H9 (cell line): ENCODE measurements around the gene ACVR1B. TPM values are rescaled to one million over a fixed set of nuclear protein-coding genes. Genes with fewer than 3 reads are reported as not detected.
A peak's percentile ranks its signal among the peaks of the same experiment; 100 is the strongest.

Experiments used
- DNase-seq: peaks from one replicate; pipeline ENCODE4 v3.0.0-alpha.2; 2017
- H2AFZ ChIP-seq: one replicate; pipeline ENCODE4 v1.6.1; 2013; ENCODE audit warnings: mild to moderate bottlenecking, low read length, control low read depth, moderate library complexity
- H2AK5ac ChIP-seq: 2 replicates; pipeline ENCODE4 v1.6.1; 2013; ENCODE audit warnings: low read length, control low read depth, mixed read lengths; ENCODE audit not compliant: insufficient read length
- H2BK120ac ChIP-seq: one replicate; pipeline ENCODE4 v1.6.1; 2013; ENCODE audit warnings: low read depth, mild to moderate bottlenecking, low read length, control low read depth, inconsistent platforms; ENCODE audit not compliant: poor library complexity, severe bottlenecking
- H2BK12ac ChIP-seq: 2 replicates; pipeline ENCODE4 v1.6.1; 2013; ENCODE audit warnings: low read length, control low read depth, mixed read lengths, low read depth; ENCODE audit not compliant: insufficient read length
- H2BK15ac ChIP-seq: 2 replicates; pipeline ENCODE4 v1.6.1; 2013; ENCODE audit warnings: low read depth, low read length, control low read depth
- H2BK20ac ChIP-seq: one replicate; pipeline ENCODE4 v1.6.1; 2013; ENCODE audit warnings: low read depth, mild to moderate bottlenecking, low read length, control low read depth, inconsistent platforms; ENCODE audit not compliant: poor library complexity, severe bottlenecking
- H2BK5ac ChIP-seq: 2 replicates; pipeline ENCODE4 v1.6.1; 2013; ENCODE audit warnings: low read length, control low read depth, mixed read lengths; ENCODE audit not compliant: insufficient read length
- H3K14ac ChIP-seq: 2 replicates; pipeline ENCODE4 v1.6.1; 2013; ENCODE audit warnings: low read length, control low read depth; ENCODE audit not compliant: insufficient read depth
- H3K18ac ChIP-seq: 2 replicates; pipeline ENCODE4 v1.6.1; 2013; ENCODE audit warnings: low read depth, mild to moderate bottlenecking, mixed read lengths, low read length, control low read depth; ENCODE audit not compliant: insufficient read length
- H3K23ac ChIP-seq: 2 replicates; pipeline ENCODE4 v1.6.1; 2013; ENCODE audit warnings: low read length, control low read depth, mixed read lengths, low read depth; ENCODE audit not compliant: insufficient read length
- H3K23me2 ChIP-seq: 2 replicates; pipeline ENCODE4 v1.6.1; 2013; ENCODE audit warnings: low read depth, mild to moderate bottlenecking, mixed read lengths, low read length, control low read depth; ENCODE audit not compliant: insufficient read length, poor library complexity, severe bottlenecking
- H3K27ac ChIP-seq: 2 replicates; pipeline ENCODE4 v1.5.1; 2013; ENCODE audit warnings: low read length, control low read depth, mixed read lengths, low read depth; ENCODE audit not compliant: insufficient read length
- H3K27me3 ChIP-seq: 2 replicates; pipeline ENCODE4 v1.6.1; 2013; ENCODE audit warnings: low read length, control low read depth, inconsistent platforms; ENCODE audit not compliant: insufficient read depth
- H3K4ac ChIP-seq: 2 replicates; pipeline ENCODE4 v1.6.1; 2013; ENCODE audit warnings: low read depth, mild to moderate bottlenecking, control low read depth, inconsistent platforms, low read length, moderate library complexity
- H3K4me1 ChIP-seq: 2 replicates; pipeline ENCODE4 v1.6.1; 2013; ENCODE audit warnings: low read length, control low read depth, inconsistent platforms; ENCODE audit not compliant: insufficient read depth
- H3K4me2 ChIP-seq: 2 replicates; pipeline ENCODE4 v1.6.1; 2013; ENCODE audit warnings: low read length, control low read depth, mixed read lengths; ENCODE audit not compliant: insufficient read length, insufficient read depth
- H3K56ac ChIP-seq: 2 replicates; pipeline ENCODE4 v1.6.1; 2013; ENCODE audit warnings: low read depth, mild to moderate bottlenecking, mixed read lengths, low read length, control low read depth; ENCODE audit not compliant: insufficient read length
- H3K79me1 ChIP-seq: 2 replicates; pipeline ENCODE4 v1.6.1; 2013; ENCODE audit warnings: low read depth, mild to moderate bottlenecking, moderate library complexity, low read length, control low read depth, inconsistent platforms; ENCODE audit not compliant: insufficient read depth, poor library complexity, severe bottlenecking
- H3K79me2 ChIP-seq: 2 replicates; pipeline ENCODE4 v1.6.1; 2013; ENCODE audit warnings: low read length, control low read depth, inconsistent platforms; ENCODE audit not compliant: insufficient read depth
- H3K9ac ChIP-seq: 2 replicates; pipeline ENCODE4 v1.6.1; 2013; ENCODE audit warnings: low read length, control low read depth, mixed read lengths; ENCODE audit not compliant: insufficient read length; ENCODE audit errors: extremely low read depth
- H3K9me3 ChIP-seq: one replicate; pipeline ENCODE4 v1.6.1; 2013; ENCODE audit warnings: low read depth, low read length, inconsistent platforms; ENCODE audit not compliant: control insufficient read depth
- H3T11ph ChIP-seq: one replicate; pipeline ENCODE4 v1.6.1; 2013; ENCODE audit warnings: mild to moderate bottlenecking, low read length, control low read depth, inconsistent platforms
- H4K20me1 ChIP-seq: one replicate; pipeline ENCODE4 v1.6.1; 2013; ENCODE audit not compliant: control insufficient read depth, insufficient read length, insufficient read depth
- H4K5ac ChIP-seq: 2 replicates; pipeline ENCODE4 v1.6.1; 2013; ENCODE audit warnings: low read depth, mild to moderate bottlenecking, mixed read lengths, low read length, control low read depth; ENCODE audit not compliant: insufficient read length
- H4K8ac ChIP-seq: replicated peaks from 2 replicates; pipeline ENCODE4 v1.6.1; 2013; ENCODE audit warnings: low read length, control low read depth, mixed read lengths, low read depth; ENCODE audit not compliant: insufficient read length
- H4K91ac ChIP-seq: 2 replicates; pipeline ENCODE4 v1.6.1; 2013; ENCODE audit warnings: low read depth, mild to moderate bottlenecking, moderate library complexity, mixed read lengths, low read length, control low read depth; ENCODE audit not compliant: insufficient read length
- H3K27ac Mint-ChIP-seq, 3 experiments: 2 replicates in 2 of 3; 3 replicates in 1 of 3; pipeline ENCODE4 v1.8.0; 2020 to 2021; ENCODE audit warnings: mixed read lengths in 3 of 3, mild to moderate bottlenecking in 1 of 3, moderate library complexity in 1 of 3
- H3K27me3 Mint-ChIP-seq: 2 replicates; pipeline ENCODE4 v1.8.0; 2021; ENCODE audit warnings: low read depth, mild to moderate bottlenecking, moderate library complexity, mixed read lengths
- H3K36me3 Mint-ChIP-seq, 3 experiments: 2 replicates in 2 of 3; 3 replicates in 1 of 3; pipeline ENCODE4 v1.8.0; 2020 to 2021; ENCODE audit warnings: low read depth in 3 of 3, mixed read lengths in 3 of 3; ENCODE audit not compliant: insufficient read depth in 1 of 3
- H3K4me1 Mint-ChIP-seq, 2 experiments: 2 replicates each; pipeline ENCODE4 v1.8.0; 2020; ENCODE audit warnings: mixed read lengths in 2 of 2
- H3K4me3 Mint-ChIP-seq, 2 experiments: 2 replicates in 1 of 2; 3 replicates in 1 of 2; pipeline ENCODE4 v1.8.0; 2020 to 2021; ENCODE audit warnings: mild to moderate bottlenecking in 2 of 2, mixed read lengths in 2 of 2, moderate library complexity in 1 of 2
- H3K9me3 Mint-ChIP-seq, 2 experiments: 2 replicates in 1 of 2; 3 replicates in 1 of 2; pipeline ENCODE4 v1.8.0; 2020; ENCODE audit warnings: mild to moderate bottlenecking in 2 of 2, mixed read lengths in 2 of 2, moderate library complexity in 1 of 2
- WGBS: extraction: QIAGEN DNeasy Blood & Tissue Kit; methylation state at CpG from one replicate; pipeline ENCODE4 v1.1.7; 2013; ENCODE audit warnings: missing lambda C conversion rate, low lambda C conversion rate, mixed read lengths; ENCODE audit not compliant: insufficient read length; ENCODE audit errors: extremely low coverage; 5-methylcytosine and 5-hydroxymethylcytosine counted together
- total RNA-seq: library from RNA; stranded (reverse); gene quantifications from 2 replicates; pipeline ENCODE4 v1.2.1, GENCODE V29; 2021
- TF ChIP-seq, protein P1 (sequence below): fragments of 200-600 bp; sonication (generic); conservative IDR thresholded peaks from 3 replicates; pipeline ENCODE4 v1.8.0; 2021; ENCODE audit warnings: antibody characterized with exemption, mild to moderate bottlenecking

The ACVR1B gene
- total RNA-seq, 1 experiment from 2014 or later: 16.3 TPM

GRCh38 chr12:51921017-51921725, 30.3 kb upstream of the ACVR1B start:
- H3K27me3 Mint-ChIP-seq: peaks cover 33% of the 10 kb centered on the region
- no peaks in the 10 kb centered on the region for H3K36me3 Mint-ChIP-seq
- no peaks in the 10 kb centered on the region for H3K9me3 ChIP-seq
- H3K9me3 Mint-ChIP-seq: no peaks in the 10 kb centered on the region
- no CpG with 5 or more reads among the region's 7 CpGs for WGBS
- H4K91ac ChIP-seq: no peak overlapping the region
- DNase-seq: peak; percentile 63
- no peak overlapping the region for H3T11ph ChIP-seq
- H3K23ac ChIP-seq: no peak overlapping the region
- no peak overlapping the region for H2BK5ac ChIP-seq
- no peak overlapping the region for H3K56ac ChIP-seq
- peaks cover 19 to 35% of the 10 kb centered on the region in 2 experiments for H3K4me1 Mint-ChIP-seq
- H3K4me1 ChIP-seq: no peaks in the 10 kb centered on the region; the same call in 1 of the 2 replicates
- H3K9ac ChIP-seq: no peak overlapping the region
- H3K27me3 ChIP-seq: no peaks in the 10 kb centered on the region
- H3K23me2 ChIP-seq: no peaks in the 10 kb centered on the region
- H3K18ac ChIP-seq: no peak overlapping the region
- no peak overlapping the region for H3K4me2 ChIP-seq
- H3K14ac ChIP-seq: no peak overlapping the region
- H3K79me1 ChIP-seq: no peaks in the 10 kb centered on the region
- H3K4me3 Mint-ChIP-seq: no peak overlapping the region
- H4K5ac ChIP-seq: no peak overlapping the region
- no peak overlapping the region for H3K27ac ChIP-seq
- no peaks in the 10 kb centered on the region for H4K20me1 ChIP-seq
- H4K8ac ChIP-seq: no peak overlapping the region
- no peak overlapping the region for H2BK120ac ChIP-seq
- H3K79me2 ChIP-seq: no peaks in the 10 kb centered on the region
- H2AK5ac ChIP-seq: no peak overlapping the region
- no peak overlapping the region for H3K4ac ChIP-seq
- TF ChIP-seq, protein P1, sequence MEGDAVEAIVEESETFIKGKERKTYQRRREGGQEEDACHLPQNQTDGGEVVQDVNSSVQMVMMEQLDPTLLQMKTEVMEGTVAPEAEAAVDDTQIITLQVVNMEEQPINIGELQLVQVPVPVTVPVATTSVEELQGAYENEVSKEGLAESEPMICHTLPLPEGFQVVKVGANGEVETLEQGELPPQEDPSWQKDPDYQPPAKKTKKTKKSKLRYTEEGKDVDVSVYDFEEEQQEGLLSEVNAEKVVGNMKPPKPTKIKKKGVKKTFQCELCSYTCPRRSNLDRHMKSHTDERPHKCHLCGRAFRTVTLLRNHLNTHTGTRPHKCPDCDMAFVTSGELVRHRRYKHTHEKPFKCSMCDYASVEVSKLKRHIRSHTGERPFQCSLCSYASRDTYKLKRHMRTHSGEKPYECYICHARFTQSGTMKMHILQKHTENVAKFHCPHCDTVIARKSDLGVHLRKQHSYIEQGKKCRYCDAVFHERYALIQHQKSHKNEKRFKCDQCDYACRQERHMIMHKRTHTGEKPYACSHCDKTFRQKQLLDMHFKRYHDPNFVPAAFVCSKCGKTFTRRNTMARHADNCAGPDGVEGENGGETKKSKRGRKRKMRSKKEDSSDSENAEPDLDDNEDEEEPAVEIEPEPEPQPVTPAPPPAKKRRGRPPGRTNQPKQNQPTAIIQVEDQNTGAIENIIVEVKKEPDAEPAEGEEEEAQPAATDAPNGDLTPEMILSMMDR: no peak
- no peak overlapping the region for H2BK12ac ChIP-seq
- no peak overlapping the region for H2AFZ ChIP-seq
- H2BK20ac ChIP-seq: no peak overlapping the region
- no peak overlapping the region for H3K27ac Mint-ChIP-seq
- H2BK15ac ChIP-seq: no peak overlapping the region
